GM04503 (cell line): ENCODE data around the gene FADS1.

Source experiments
- DNase-seq: peaks from one replicate; pipeline ENCODE4 v3.0.0-alpha.2; 2012; ENCODE audit warnings: low read depth

The FADS1 gene

DNA sequence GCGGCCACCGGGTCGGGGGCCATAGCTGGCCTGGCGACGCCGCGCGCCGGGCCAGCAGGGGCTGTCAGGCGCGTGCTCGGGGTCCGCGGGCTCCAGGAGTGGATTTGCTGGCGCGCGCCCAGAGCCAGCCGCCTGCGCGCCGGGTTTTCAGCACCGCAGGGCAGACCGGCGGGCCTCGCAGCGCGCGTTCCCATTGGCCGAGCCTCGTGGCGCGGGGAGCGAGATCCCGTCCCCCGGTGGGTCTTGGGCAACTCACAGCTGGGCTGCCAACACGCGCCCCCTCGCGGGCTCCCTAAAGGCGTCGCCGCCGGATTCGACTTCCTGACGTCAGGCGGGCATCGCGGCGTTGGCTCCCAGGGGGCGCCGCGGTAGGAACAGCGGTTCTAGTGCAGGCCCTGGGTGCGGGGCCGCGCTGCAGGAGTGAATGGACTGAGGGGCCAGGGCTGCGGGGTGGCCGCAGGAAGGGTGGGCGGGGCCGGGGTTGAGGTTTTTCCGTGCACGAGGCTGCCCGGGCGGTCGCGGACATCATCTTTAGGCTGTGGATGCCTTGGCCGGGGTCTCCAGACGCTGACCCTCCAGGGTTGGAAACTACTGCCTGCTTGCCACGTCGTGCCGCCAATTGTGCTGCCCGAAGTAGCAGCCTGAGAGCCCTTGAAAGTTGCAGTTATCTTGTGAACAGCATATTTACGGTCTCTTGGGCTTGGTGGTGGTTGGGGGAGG, at the start of gene FADS1:
Gene FADS1 (minus strand): TSS at position 268 of the 720 bp plus-strand sequence. CDS start 74 bp downstream, at position 194.
- DNase-seq = no peak

DNA sequence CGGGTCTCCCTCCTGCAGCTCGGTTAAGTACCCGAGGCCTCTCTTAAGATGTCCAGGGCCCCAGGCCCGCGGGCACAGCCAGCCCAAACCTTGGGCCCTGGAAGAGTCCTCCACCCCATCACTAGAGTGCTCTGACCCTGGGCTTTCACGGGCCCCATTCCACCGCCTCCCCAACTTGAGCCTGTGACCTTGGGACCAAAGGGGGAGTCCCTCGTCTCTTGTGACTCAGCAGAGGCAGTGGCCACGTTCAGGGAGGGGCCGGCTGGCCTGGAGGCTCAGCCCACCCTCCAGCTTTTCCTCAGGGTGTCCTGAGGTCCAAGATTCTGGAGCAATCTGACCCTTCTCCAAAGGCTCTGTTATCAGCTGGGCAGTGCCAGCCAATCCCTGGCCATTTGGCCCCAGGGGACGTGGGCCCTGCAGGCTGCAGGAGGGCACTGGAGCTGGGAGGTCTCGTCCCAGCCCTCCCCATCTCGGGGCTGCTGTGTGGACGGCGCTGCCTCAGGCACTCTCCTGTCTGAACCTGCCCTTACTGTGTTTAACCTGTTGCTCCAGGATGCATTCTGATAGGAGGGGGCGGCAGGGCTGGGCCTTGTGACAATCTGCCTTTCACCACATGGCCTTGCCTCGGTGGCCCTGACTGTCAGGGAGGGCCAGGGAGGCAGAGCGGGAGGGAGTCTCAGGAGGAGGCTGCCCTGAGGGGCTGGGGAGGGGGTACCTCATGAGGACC, 49.6 kb upstream of the FADS1 start:
- DNase-seq = no peak

DNA sequence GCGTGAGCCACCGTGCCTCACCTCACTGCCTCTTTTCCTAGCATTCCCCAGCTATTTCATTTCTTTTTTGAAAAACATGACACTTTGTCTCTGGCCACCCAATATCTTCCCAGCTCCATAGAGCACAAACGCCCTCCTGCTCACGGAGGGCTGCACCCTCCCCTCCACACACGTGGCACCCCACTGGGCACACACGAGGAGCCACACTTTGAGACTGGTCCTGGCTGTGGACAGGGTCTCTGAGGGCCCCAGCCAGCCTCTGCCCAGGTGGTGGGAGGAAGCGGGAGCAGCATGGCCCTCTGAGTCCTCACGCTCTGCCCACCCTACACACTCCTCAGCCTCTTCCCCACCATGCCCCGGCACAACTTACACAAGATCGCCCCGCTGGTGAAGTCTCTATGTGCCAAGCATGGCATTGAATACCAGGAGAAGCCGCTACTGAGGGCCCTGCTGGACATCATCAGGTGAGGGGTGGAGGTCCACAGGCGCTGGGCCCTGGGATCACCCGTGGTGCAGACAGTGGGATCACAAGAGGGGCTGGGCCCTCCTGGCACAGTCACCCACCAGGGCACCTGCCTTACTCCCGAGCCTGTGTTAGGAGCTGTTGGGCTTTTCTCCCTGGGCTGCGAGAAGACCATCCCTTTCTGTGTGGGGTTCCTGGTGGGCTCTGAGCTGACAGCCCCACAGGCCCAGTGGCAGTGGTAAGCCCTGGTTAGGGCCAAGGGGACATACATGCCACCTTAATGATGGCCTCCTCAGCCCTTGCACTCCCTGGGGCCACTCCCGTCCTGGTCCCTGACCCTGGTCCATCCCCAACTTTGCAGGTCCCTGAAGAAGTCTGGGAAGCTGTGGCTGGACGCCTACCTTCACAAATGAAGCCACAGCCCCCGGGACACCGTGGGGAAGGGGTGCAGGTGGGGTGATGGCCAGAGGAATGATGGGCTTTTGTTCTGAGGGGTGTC, 48.3 kb upstream of the FADS1 start:
- DNase-seq = no peak

DNA sequence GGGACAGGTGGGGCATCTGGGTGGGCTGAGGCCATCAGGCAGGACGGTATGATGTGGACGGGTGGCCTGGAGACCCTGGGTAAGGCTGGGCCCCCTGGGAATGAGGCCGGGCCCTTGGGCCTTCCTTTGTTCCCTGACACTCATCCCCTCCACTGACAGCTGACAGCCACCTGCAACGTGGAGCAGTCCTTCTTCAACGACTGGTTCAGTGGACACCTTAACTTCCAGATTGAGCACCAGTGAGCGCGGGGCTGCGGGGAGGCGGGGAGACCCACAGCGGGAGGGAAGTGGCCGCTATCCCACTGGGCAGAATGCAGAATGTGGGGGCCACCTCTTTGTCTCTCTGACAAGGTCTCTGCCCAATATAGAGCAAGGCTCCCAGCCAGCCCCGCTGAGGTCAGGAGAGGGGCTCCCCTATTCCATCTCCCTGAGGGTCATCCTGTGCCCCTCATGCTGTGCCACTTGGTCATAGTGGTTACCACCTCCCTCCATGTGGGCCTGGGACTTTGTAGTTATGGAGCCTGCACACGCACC, 46.8 kb upstream of the FADS1 start:
- DNase-seq = no peak

DNA sequence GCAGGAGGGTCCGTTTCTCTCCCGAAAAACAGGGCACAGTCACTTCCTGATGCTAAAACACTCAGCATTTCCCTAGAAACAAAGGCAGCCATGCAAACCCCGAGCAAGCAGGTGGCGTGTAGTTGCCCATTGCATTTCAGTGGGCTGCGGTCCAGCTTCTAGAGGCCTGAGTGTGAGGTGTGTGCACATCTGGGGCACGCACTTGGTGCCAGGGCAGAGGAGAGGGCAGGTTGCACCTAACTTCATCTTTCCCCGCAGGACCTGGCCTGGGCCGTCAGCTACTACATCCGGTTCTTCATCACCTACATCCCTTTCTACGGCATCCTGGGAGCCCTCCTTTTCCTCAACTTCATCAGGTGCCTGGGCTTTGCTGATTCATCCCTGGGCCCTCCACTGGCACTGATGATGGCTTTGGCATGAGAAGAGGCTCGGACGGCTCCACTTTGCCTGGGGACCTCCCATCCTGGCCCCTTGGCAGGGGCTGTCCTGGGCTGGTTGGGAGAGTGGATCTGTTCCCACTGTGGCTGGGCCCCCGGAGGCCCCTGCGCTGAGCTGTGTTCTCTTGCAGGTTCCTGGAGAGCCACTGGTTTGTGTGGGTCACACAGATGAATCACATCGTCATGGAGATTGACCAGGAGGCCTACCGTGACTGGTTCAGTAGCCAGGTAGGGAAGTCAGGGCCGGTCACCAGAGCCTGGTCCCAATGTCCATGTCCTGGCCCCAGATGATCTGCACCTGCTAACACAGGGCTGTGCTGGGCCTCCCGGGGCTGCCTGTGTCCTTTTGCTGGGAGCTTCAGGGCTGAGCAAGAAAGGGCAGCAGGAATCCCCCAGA, 46.1 kb upstream of the FADS1 start:
- DNase-seq = no peak

DNA sequence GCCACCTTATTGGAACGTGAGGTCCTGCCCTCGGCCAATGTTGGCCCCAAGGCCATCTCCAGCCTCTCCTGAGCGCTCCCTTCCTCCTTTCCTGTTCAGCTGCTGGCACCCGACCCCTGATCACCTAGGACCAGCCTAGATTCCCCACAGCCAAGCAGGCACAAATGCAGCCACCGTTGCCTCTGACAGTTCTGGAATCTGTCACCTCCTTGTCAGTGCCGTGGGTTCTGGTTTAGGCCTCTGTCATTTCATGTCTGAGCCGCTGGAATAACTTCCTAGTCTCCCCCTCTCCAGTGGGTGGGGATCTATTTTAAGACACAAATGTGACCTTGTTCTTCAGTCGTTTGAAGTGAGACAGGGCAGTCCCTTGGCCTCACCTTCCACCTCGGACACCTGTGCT, 44.8 kb upstream of the FADS1 start:
- no peak for DNase-seq

DNA sequence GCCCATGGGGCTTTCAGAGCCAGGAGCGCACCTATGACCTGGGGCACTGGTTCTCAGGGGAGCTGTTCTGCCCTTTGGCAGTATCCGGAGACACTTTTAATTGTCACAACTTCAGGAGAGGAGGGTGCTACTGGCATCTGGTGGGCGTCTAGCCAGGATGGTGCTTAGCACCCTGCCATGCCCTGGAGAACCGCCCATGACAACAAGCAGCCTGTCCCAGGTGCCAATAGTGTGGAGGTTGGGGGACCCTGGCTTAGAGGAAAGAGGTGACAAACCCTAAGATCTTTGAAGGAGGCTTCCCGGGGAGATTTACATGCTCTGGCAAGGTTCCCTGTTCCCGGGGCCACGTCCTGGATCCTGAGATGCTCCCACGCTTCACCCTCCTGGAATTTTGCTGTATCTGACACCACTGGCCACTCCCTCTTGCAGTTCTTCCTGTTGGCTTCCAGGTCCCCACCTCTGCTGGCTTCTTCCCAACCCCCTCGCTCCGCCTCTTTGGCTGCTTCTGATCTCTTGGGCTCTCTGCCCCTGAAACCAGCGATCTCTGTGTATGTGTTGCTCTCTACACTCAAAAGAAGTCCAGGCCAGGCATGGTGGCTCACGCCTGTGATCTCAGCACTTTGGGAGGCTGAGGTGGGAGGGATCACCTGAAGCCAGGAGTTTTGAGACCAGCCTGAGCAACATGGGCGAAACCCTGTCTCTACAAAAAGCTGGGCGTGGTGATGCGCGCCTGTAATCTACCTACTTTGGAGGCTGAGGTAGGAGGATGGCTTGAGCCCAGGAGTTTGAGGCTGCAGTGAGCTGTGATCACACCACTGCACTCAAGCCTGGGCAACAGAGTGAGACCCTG, 43.5 kb upstream of the FADS1 start:
- no peak for DNase-seq

DNA sequence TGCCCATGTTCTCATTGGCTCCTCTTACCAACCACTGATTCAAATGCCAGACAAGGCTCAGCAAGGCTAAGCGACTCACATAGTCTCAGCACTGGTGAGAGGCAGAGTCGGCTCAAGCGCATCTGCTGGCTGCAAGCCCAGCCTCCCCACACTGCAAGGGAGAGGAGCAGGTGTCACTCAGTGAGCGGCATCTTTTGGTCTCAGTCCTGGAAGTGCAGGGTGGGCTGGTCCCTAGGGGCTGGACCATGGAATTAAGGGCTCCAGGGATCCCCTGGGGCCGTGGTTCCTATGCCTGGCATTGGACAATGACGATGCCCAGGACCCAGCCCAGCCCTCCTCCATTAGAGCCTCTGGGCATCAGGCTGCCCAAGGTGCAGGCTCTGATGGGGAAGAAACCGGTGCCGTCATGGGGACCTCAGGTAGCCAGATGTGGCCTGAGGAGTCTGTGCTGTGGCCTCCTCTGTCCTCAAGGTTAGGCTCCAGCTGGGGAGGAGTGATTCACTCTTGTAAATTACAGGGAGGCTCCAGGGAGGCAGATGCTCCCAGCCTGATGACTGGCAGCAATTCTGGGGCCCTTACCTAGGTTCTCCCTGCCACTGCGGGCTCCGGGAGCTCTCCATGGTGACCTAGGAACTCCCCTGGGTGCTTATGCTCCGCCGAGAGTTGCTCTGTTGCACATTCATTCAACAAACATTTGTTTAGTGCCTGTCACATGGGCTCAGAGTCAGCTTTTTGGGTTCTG, 39.3 kb upstream of the FADS1 start:
- DNase-seq = no peak

DNA sequence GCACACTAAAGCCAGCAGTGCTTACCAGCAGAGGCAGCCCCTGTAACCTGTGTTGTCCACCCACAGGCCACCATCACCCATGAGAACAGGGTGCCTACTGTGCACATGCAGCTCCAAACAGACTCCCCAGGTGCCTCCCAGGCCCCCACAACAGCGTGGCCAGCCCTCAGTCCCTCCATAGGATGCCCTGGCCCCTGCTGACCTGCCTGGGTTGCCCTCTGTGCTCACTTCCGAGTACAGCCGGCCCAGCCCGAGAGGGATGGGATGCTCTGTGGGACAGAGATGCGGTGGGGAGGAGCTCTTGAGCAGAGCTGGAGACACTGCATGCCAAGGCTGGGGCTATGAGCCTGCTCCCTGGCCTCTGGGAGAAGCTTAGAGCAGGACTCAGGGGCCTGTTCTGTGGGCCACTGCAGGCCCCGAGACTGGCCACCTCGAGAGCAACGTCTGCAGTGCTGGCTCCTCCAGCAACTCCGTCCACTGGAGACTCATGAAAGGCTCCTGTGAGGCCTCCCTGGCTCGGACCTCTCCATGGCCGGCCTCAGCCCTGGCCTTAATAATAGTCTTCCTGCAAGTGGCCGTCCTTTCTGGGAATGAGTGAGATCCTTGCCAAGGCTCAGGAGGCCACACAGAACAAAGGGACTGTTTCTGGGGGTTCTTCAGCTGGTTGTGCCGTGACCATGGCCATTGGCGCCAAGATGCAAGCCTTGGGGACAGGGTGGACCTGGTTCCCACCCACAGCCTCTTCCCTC, 38.3 kb upstream of the FADS1 start:
- DNase-seq = no peak

DNA sequence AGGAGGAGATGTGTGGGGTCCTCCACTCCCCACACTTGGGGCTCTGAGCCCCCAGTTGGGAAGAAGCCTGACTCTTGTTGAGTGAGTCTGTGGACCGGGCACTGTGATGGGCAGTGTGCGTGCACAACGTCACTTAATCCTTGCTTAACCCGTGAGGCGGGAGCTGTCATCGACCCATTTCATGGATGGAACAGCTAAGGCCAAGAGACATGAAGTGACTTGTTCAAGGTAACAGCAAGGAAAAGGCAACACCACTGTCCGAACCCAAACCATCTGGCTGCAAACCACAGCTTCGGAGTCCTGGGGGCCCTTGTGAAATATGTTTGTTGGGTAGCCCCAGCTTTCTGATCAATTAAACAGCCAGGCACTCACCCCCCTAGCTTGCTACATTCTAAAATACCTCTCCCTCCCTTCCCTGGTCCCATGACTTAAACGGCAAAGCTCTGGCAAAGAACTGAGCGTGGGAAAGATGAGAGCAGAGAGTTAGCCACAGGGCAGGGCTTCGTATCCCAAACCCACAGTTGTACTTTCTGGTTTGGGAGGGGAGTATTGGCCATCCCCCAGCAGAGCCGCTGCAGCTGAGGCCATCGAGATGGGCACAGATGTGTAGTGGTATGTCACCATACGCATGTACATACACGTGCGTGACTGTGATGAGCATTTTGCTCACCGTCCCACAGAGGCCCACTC, 37.5 kb upstream of the FADS1 start:
- no peak for DNase-seq

DNA sequence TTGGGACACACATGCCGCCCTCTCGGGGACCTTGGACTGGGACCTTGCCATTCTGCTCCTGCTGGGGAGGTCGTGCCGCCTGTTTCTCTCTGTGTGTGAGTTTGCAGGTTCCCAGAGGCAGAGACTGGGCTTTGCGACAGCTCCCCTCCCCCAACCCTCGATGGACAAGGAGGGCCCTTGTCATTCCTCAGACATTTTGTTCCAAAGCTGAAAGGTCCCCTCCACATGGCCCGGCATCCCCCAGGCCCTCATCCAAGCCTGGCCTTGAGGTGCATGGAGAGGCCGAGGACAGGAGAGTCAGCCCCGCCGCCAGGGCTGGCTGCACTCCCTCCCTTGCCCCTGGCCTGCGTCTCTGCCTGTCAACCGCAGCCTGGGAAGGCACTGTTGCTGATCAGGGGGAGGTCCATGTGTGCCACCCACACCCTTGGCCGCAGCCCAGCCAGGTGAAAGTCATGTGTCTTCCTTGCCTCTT, 36.9 kb upstream of the FADS1 start:
- no peak for DNase-seq

DNA sequence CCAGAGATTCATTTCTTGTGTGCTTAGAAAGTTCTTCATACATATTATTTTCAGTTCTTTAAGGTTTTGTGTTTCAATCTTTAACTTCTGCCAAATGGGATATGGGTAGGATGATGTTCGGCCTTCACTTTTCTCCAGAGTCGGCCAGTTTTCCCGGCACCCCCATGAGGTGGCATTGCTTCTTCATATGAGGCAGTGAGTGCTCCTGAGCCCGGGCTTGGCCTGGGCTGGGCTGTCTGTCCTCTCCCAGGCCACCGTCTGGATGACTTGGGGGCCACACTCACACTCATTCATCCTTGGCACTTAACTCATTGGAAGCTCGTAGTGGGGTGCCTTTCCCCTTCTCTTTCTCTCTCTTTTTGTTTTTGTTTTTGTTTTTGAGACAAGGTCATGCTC, 35.1 kb upstream of the FADS1 start:
- DNase-seq = no peak

DNA sequence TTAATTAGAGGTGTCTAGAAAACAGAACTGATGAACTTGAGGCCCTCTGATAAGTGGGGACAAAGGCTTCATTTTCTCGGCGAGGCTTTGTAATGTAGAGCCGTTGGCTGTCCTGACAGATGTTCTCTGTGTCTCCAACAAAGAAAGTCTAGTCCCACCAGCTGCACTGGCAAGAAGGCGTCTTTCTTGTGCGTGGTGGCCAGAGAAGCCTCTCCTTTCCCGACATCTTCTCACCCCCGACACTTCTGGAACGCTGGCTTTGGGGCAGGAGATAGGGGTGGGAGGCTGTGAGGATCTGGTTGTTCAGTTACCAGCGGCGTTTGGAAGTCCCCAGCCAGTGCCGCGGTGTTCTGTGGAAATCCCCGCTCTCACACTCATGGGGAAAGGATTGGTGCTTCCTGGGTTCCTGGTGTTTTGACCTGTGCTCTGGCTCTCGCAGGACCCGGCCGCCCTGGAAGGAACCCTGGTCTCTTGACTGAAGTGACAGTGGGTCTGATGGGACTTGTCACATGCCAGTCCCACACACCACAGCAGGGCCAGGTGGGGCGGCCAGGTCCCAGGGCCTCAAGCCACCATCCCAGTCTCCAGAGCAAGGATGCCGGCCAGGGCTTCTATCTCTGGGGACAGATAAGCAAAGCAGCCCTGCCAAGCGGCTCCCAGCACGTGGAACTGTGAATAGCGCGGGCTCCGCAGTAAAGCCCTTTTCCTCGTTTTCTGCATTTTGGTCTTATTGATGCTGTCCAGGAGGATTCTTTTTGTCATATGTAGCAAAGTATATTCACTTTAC, 34.5 kb upstream of the FADS1 start:
- DNase-seq = no peak

DNA sequence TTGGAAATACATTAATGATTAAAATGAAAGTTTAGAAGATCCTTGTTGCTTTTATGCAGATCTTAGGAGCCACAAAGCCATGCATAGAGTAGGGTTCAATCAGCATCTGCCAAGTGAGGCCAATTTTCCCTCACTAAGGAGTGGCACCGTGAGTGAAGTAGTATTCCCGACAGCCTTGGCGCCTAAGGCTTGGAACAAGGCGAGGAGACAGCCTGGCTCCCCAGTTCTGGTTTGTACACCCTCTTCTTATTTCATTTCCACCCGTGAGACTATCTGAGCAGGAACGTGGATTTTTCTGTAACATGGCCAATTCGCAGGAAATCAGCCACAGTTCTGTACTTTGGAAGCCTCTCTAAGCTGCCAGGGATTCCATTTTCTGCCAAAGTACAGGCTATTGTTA, 33.9 kb upstream of the FADS1 start:
- DNase-seq = no peak

DNA sequence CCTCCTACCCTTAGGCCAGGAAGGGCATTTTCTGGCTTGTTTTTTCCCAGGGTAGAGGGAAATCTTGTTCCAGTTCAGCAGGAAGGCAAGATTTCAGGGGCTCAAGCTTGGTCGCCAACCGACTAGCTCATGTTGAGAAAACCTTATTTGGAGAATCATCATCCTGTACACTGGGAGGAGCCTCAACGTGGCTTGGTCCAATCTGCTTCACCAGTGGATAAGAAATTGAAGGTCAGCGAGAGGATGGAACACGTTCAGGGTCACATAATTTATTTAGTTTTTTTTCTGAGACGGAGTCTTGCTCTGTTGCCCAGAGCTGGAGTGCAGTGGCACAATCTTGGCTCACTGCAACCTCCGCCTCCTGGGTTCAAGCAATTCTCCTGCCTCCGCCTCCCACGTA, 31.8 kb upstream of the FADS1 start:
- DNase-seq = no peak

DNA sequence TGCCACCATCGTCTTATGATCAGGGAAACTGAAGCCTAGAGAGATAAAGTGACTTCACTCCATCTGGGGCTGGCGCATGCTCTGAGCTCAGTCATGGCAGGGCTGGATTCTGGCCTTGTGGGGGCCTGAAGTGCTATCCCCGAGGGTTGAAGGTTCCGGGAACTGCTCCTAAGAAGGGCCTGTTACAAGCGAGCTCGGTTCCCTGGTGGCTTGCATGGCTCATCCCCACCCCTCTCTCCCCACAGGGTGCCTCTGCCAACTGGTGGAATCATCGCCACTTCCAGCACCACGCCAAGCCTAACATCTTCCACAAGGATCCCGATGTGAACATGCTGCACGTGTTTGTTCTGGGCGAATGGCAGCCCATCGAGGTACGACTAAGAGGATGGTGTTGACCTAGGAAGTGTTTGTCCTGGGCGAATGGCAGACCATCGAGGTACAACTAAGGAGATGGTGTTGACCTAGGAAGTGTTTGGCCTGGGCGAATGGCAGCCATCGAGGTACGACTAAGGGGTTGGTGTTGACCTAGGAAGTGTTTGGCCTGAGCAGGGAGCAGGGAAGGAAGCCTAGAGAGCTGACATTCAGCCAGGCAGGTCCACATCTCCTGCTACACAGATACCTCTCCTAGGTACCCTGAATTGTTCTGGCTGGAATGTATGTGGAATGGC, 31.2 kb upstream of the FADS1 start:
- no peak for DNase-seq
